Measurements from ENCODE around the gene CORO2A.
"Not testable (repeated sequence)": the region's sequence is repeated elsewhere in the genome, so short reads cannot be mapped to it uniquely, and the experiment has no call there.

The CORO2A gene

DNA sequence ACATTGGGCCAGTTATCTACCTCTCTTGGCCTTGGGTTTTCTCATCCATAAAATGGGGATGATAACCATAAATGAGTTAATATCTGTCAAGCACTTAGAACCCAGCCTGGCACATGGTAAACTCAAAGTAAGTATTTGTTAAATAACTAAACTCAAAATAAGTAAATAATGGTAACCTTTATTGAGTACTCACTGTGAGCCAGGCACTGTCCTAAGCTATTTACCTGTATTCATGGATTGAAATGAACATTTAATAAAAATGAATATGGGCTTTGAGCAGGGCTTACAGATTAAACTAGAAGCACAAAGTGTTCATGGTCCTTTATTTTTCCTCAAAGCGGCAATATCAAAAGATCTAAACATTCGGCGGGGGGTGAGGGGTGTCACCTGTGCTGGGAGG, 16.7 kb downstream of the CORO2A start:
- ATAC-seq (ENCODE audit: insufficient read depth, low read depth) (no peak), DNase-seq (no peak)
- H3K36me3 ChIP-seq (ENCODE audit: insufficient read depth, low read length) = no peaks in the 10 kb centered on the region
- no peak overlapping the region for H3K4me3 ChIP-seq (ENCODE audit: low read depth in 1 of 2, low read length in 2 of 2)
- H3K79me2 ChIP-seq (ENCODE audit: insufficient read depth, low read length) = no peaks in the 10 kb centered on the region
- H3K27me3 ChIP-seq (ENCODE audit: insufficient read depth, low read length, poor library complexity) = no peaks in the 10 kb centered on the region
- no peak overlapping the region for H3K9ac ChIP-seq (ENCODE audit: low read depth, low read length)
- no peaks in the 10 kb centered on the region for H3K4me1 ChIP-seq (ENCODE audit: insufficient read depth, low read length)
- H3K4me2 ChIP-seq (ENCODE audit: insufficient read depth, low read length) = no peak overlapping the region
- no peaks in the 10 kb centered on the region for H3K9me3 ChIP-seq (ENCODE audit: insufficient read depth, low read length, severe bottlenecking)
- no peak overlapping the region for H3K27ac ChIP-seq (ENCODE audit: low read length)
- TF ChIP-seq, protein P1, sequence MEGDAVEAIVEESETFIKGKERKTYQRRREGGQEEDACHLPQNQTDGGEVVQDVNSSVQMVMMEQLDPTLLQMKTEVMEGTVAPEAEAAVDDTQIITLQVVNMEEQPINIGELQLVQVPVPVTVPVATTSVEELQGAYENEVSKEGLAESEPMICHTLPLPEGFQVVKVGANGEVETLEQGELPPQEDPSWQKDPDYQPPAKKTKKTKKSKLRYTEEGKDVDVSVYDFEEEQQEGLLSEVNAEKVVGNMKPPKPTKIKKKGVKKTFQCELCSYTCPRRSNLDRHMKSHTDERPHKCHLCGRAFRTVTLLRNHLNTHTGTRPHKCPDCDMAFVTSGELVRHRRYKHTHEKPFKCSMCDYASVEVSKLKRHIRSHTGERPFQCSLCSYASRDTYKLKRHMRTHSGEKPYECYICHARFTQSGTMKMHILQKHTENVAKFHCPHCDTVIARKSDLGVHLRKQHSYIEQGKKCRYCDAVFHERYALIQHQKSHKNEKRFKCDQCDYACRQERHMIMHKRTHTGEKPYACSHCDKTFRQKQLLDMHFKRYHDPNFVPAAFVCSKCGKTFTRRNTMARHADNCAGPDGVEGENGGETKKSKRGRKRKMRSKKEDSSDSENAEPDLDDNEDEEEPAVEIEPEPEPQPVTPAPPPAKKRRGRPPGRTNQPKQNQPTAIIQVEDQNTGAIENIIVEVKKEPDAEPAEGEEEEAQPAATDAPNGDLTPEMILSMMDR (IDR thresholded peaks at IDR 0.05; ENCODE audit: borderline replicate concordance, extremely low read depth, low read length, poor library complexity, severe bottlenecking) = no peak
- no peak for TF ChIP-seq EZH2 (IDR thresholded peaks at IDR 0.05; ENCODE audit: borderline replicate concordance, low read depth, low read length, severe bottlenecking)
- H4K20me1 ChIP-seq (ENCODE audit: insufficient read depth, low read length) = peaks cover 6% of the 10 kb centered on the region
- H2AFZ ChIP-seq (ENCODE audit: low read depth, low read length) = no peak overlapping the region

DNA sequence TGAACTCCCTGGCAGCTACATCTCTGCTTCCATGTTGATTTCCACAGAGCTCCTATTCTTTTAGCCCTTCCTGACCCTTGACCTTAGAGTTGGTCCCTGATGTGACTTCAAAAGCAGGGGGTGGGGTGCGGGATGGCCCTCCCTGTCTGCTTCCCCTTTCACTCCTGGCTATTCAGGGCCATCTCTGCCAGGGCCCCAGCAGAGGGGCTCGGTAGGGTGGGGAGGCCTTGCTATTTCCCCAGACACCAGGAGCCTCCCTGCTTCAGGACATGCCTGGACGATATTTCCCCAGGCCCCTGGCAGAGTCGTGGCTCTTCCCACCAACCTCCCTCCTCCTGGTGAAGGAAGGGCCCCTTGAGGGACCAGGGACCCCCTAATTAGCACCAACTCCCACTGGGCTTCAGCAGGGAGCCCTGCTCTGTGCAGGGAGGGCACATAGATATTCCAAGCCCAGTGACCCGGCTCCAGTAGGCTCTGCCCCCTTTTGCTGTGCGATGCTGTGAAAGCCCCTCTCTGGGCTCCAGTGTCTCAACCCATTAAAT, 17.3 kb downstream of the CORO2A start:
- no peaks in the 10 kb centered on the region for H3K27me3 ChIP-seq (ENCODE audit: insufficient read depth, low read length, poor library complexity)
- H3K79me2 ChIP-seq (ENCODE audit: insufficient read depth, low read length) = no peaks in the 10 kb centered on the region
- peaks cover 6% of the 10 kb centered on the region for H4K20me1 ChIP-seq (ENCODE audit: insufficient read depth, low read length)
- no peak overlapping the region for H3K27ac ChIP-seq (ENCODE audit: low read length)
- no peaks in the 10 kb centered on the region for H3K4me1 ChIP-seq (ENCODE audit: insufficient read depth, low read length)
- TF ChIP-seq, protein P1 (IDR thresholded peaks at IDR 0.05; ENCODE audit: borderline replicate concordance, extremely low read depth, low read length, poor library complexity, severe bottlenecking) = no peak
- TF ChIP-seq EZH2 (IDR thresholded peaks at IDR 0.05; ENCODE audit: borderline replicate concordance, low read depth, low read length, severe bottlenecking) = no peak
- no peak overlapping the region for H2AFZ ChIP-seq (ENCODE audit: low read depth, low read length)
- no peak overlapping the region for H3K4me3 ChIP-seq (ENCODE audit: low read depth in 1 of 2, low read length in 2 of 2)
- ATAC-seq (ENCODE audit: insufficient read depth, low read depth) (no peak), DNase-seq (no peak)
- no peak overlapping the region for H3K4me2 ChIP-seq (ENCODE audit: insufficient read depth, low read length)
- H3K9me3 ChIP-seq (ENCODE audit: insufficient read depth, low read length, severe bottlenecking) = no peaks in the 10 kb centered on the region
- no peaks in the 10 kb centered on the region for H3K36me3 ChIP-seq (ENCODE audit: insufficient read depth, low read length)
- no peak overlapping the region for H3K9ac ChIP-seq (ENCODE audit: low read depth, low read length)

DNA sequence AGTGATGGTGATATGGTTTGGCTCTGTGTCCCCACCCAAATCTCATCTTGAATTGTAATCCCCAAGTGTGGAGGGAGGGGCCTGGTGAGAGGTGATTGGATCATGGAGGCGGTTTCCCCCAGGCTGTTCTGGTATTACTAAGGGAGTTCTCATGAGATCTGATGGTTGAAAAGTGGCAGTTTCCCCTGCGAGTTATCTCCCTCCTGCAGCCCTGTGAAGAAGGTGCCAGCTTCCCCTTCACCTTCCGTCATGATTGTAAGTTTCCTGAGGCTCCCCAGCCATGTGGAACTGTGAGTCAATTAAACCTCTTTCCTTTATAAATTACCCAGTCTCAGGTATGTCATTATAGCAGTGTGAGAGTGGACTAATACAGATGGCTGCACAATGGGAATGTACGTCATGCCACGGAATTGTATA, 17.9 kb downstream of the CORO2A start:
- not testable (repeated sequence) for H3K4me3 ChIP-seq (ENCODE audit: low read depth in 1 of 2, low read length in 2 of 2); H3K27ac ChIP-seq (ENCODE audit: low read length); H2AFZ ChIP-seq (ENCODE audit: low read depth, low read length); H3K9ac ChIP-seq (ENCODE audit: low read depth, low read length); H3K79me2 ChIP-seq (ENCODE audit: insufficient read depth, low read length); ATAC-seq (ENCODE audit: insufficient read depth, low read depth); DNase-seq; H4K20me1 ChIP-seq (ENCODE audit: insufficient read depth, low read length); H3K9me3 ChIP-seq (ENCODE audit: insufficient read depth, low read length, severe bottlenecking); H3K36me3 ChIP-seq (ENCODE audit: insufficient read depth, low read length); H3K27me3 ChIP-seq (ENCODE audit: insufficient read depth, low read length, poor library complexity); H3K4me2 ChIP-seq (ENCODE audit: insufficient read depth, low read length); H3K4me1 ChIP-seq (ENCODE audit: insufficient read depth, low read length)

DNA sequence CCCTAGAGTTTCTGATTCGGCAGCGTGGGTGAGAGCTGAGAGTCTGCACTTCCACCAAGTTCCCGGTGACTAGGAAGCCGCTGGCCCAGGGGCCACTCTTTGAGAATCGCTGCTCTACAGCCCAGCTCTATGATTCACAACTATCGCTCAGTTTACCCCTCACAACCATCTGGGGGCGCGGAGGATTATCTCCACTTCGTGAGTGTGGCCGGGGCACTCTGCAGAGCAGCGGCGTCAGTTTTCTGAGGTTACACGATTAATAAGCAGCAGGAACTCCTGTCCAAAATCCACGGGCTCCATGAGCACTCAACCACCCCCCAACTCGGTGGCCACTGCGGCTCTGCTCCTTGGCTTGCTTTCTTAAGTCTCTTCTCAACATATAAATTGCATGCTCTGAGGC, 19.3 kb downstream of the CORO2A start:
- no peak overlapping the region for H2AFZ ChIP-seq (ENCODE audit: low read depth, low read length)
- no peaks in the 10 kb centered on the region for H3K9me3 ChIP-seq (ENCODE audit: insufficient read depth, low read length, severe bottlenecking)
- H3K4me3 ChIP-seq (ENCODE audit: low read depth in 1 of 2, low read length in 2 of 2) = no peak overlapping the region
- no peak for TF ChIP-seq EZH2 (IDR thresholded peaks at IDR 0.05; ENCODE audit: borderline replicate concordance, low read depth, low read length, severe bottlenecking)
- TF ChIP-seq, protein P1 (IDR thresholded peaks at IDR 0.05; ENCODE audit: borderline replicate concordance, extremely low read depth, low read length, poor library complexity, severe bottlenecking) = no peak
- H3K4me1 ChIP-seq (ENCODE audit: insufficient read depth, low read length) = no peaks in the 10 kb centered on the region
- H3K79me2 ChIP-seq (ENCODE audit: insufficient read depth, low read length) = no peaks in the 10 kb centered on the region
- no peak overlapping the region for H3K9ac ChIP-seq (ENCODE audit: low read depth, low read length)
- no peaks in the 10 kb centered on the region for H3K27me3 ChIP-seq (ENCODE audit: insufficient read depth, low read length, poor library complexity)
- H3K36me3 ChIP-seq (ENCODE audit: insufficient read depth, low read length) = no peaks in the 10 kb centered on the region
- ATAC-seq (ENCODE audit: insufficient read depth, low read depth) = no peak
- no peak for DNase-seq
- H3K4me2 ChIP-seq (ENCODE audit: insufficient read depth, low read length) = no peak overlapping the region
- H3K27ac ChIP-seq (ENCODE audit: low read length) = no peak overlapping the region
- H4K20me1 ChIP-seq (ENCODE audit: insufficient read depth, low read length) = peaks cover 6% of the 10 kb centered on the region
